ENCODE results near the gene MARCHF10. TPM values are rescaled to one million over a fixed set of nuclear protein-coding genes. Genes with fewer than 3 reads are reported as not detected.

Gene MARCHF10
- total RNA-seq, 1 experiment from 2014 or later: 0.39 TPM

DNA sequence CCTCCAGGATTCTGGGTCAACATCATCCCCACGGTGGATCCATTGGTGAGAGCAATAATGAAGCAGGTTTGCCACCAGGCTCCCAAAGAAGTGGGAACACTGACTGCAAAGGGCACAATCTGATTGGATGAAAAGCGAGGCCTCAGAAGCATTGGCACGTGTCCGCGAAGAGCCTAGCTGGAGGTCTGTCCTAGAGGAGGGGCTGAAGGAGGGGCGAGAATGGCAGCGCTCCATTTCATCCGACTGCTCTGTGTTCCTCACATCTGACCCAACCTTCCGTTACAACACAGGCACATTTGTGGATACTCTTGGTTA is 100.7 kb downstream of the MARCHF10 start:
- no peak overlapping the region for H3K27ac ChIP-seq (ENCODE audit: low read length)
- ChIA-PET CTCF (no interaction called here), POLR2A (no interaction called here)
- no peak overlapping the region for H3K4me3 ChIP-seq (ENCODE audit: low read depth in 2 of 2, low read length in 2 of 2)
- in situ Hi-C loops (cut with HindIII; ENCODE audit: low pct_unique_long_range_greater_than_20kb, low sequenced_read_pairs) (no loop called here), intact Hi-C loops (cut with micrococcal nuclease; ENCODE audit: unreplicated experiment) (loop anchor here (10.0 kb wide), 1 partner anchor 697 kb away; no protein-coding TSS in a partner anchor)
- no TSS peak for BruUV-seq (replicated peaks)
- H3K9me3 ChIP-seq (ENCODE audit: control insufficient read depth, insufficient read depth, low read depth, low read length): 0 out of 2 replicates have a peak, but pooled peaks cover 3% of the 10 kb centered on the region
- H3K27me3 ChIP-seq (ENCODE audit: control insufficient read depth, insufficient read depth, low read length): no peaks in the 10 kb centered on the region
- no peaks in the 10 kb centered on the region for H3K36me3 ChIP-seq (ENCODE audit: control insufficient read depth, insufficient read depth, low read length)
- no peak for ATAC-seq
- TF ChIP-seq, protein P1, sequence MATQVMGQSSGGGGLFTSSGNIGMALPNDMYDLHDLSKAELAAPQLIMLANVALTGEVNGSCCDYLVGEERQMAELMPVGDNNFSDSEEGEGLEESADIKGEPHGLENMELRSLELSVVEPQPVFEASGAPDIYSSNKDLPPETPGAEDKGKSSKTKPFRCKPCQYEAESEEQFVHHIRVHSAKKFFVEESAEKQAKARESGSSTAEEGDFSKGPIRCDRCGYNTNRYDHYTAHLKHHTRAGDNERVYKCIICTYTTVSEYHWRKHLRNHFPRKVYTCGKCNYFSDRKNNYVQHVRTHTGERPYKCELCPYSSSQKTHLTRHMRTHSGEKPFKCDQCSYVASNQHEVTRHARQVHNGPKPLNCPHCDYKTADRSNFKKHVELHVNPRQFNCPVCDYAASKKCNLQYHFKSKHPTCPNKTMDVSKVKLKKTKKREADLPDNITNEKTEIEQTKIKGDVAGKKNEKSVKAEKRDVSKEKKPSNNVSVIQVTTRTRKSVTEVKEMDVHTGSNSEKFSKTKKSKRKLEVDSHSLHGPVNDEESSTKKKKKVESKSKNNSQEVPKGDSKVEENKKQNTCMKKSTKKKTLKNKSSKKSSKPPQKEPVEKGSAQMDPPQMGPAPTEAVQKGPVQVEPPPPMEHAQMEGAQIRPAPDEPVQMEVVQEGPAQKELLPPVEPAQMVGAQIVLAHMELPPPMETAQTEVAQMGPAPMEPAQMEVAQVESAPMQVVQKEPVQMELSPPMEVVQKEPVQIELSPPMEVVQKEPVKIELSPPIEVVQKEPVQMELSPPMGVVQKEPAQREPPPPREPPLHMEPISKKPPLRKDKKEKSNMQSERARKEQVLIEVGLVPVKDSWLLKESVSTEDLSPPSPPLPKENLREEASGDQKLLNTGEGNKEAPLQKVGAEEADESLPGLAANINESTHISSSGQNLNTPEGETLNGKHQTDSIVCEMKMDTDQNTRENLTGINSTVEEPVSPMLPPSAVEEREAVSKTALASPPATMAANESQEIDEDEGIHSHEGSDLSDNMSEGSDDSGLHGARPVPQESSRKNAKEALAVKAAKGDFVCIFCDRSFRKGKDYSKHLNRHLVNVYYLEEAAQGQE (IDR thresholded peaks at IDR 0.05; ENCODE audit: insufficient read depth in 1 of 2, low read depth in 2 of 2, low read length in 1 of 2): no peak
- TF ChIP-seq TCF7L2 (IDR thresholded peaks at IDR 0.05; ENCODE audit: low read depth, low read length) (no peak), SIN3A (IDR thresholded peaks at IDR 0.05; ENCODE audit: borderline replicate concordance, insufficient read depth, low read depth, low read length) (no peak)
- TF ChIP-seq, protein P2, sequence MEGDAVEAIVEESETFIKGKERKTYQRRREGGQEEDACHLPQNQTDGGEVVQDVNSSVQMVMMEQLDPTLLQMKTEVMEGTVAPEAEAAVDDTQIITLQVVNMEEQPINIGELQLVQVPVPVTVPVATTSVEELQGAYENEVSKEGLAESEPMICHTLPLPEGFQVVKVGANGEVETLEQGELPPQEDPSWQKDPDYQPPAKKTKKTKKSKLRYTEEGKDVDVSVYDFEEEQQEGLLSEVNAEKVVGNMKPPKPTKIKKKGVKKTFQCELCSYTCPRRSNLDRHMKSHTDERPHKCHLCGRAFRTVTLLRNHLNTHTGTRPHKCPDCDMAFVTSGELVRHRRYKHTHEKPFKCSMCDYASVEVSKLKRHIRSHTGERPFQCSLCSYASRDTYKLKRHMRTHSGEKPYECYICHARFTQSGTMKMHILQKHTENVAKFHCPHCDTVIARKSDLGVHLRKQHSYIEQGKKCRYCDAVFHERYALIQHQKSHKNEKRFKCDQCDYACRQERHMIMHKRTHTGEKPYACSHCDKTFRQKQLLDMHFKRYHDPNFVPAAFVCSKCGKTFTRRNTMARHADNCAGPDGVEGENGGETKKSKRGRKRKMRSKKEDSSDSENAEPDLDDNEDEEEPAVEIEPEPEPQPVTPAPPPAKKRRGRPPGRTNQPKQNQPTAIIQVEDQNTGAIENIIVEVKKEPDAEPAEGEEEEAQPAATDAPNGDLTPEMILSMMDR (IDR thresholded peaks at IDR 0.05): no peak
- H3K4me1 ChIP-seq (ENCODE audit: control insufficient read depth, insufficient read depth, low read length): peaks cover 31% of the 10 kb centered on the region
- no peak for DNase-seq (ENCODE audit: low read depth, low spot score)

DNA sequence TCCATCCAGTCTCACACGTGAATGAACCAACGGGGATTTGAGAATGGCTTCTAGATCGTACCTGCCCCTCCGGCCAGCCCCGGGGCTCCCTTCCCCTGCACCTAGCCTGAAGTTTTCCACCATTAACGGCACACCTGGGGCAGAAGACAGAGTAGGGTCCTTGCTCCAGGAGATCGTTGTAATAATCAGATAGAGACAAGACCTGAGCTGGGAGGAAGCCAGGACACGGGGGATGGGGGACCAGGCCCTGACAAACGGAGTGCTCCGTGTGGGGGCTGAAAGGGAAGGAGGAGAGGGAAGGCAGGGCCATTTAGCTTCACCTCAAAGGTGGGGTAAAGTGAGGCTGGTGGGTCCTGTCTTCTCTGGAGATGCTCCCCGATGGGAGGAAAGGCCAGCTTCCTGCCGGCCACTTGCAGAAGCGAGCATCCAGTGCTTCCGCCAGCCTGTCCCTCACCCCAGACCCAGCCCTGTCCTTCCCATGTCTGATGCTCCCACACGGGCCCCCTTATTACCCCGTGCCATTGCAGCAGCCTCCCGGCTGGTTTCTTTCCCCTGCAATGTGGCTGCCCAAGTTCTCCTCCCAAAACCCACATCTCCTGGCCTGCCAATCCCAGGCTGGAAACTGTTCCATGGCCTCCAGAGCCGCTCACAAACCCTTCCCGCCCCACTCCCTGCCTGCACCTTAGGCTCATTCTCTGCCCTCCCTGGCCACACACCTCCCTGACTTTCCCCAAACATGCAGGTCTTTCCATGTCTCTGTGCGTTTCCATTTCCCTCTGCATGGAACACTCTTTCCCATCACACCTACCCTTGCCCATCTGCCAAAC is 101.3 kb downstream of the MARCHF10 start:
- POLR2A ChIA-PET: no interaction called here
- intact Hi-C loops (cut with micrococcal nuclease; ENCODE audit: unreplicated experiment) (loop anchor here (10.0 kb wide), 1 partner anchor 698 kb away; no protein-coding TSS in a partner anchor), in situ Hi-C loops (cut with HindIII; ENCODE audit: low pct_unique_long_range_greater_than_20kb, low sequenced_read_pairs) (no loop called here)
- Histone ChIP-seq H3K27ac (ENCODE audit: low read length) (peak overlapping the region; percentile 79; the same call in 1 of the 2 replicates), H3K9me3 (ENCODE audit: control insufficient read depth, insufficient read depth, low read depth, low read length) (0 out of 2 replicates have a peak, but pooled peaks cover 3% of the 10 kb centered on the region), H3K4me1 (ENCODE audit: control insufficient read depth, insufficient read depth, low read length) (peaks cover 31% of the 10 kb centered on the region), H3K4me3 (ENCODE audit: low read depth in 2 of 2, low read length in 2 of 2) (no peak overlapping the region), H3K36me3 (ENCODE audit: control insufficient read depth, insufficient read depth, low read length) (no peaks in the 10 kb centered on the region), H3K27me3 (ENCODE audit: control insufficient read depth, insufficient read depth, low read length) (no peaks in the 10 kb centered on the region)
- TF ChIP-seq SIN3A (IDR thresholded peaks at IDR 0.05; ENCODE audit: borderline replicate concordance, insufficient read depth, low read depth, low read length): no peak
- TF ChIP-seq, protein P2 (IDR thresholded peaks at IDR 0.05): no peak
- no peak for TF ChIP-seq TCF7L2 (IDR thresholded peaks at IDR 0.05; ENCODE audit: low read depth, low read length)
- TF ChIP-seq, protein P1 (IDR thresholded peaks at IDR 0.05; ENCODE audit: insufficient read depth in 1 of 2, low read depth in 2 of 2, low read length in 1 of 2): no peak
- no peak for TF ChIP-seq POLR2AphosphoS5 (IDR thresholded peaks at IDR 0.05; ENCODE audit: low read depth, low read length)
- CTCF ChIA-PET: interaction anchor here (1.0 kb wide), 1 partner anchor 21 kb away, joined by 4 read pairs; no protein-coding TSS in a partner anchor
- ATAC-seq (no peak), DNase-seq (ENCODE audit: low read depth, low spot score) (no peak)
- no TSS peak for BruUV-seq (replicated peaks)

Measured in Panc1 (cell line).